OCI-LY7 (cell line): ENCODE measurements around the gene TBC1D10A.

Source experiments
- EZH2phosphoT487 ChIP-seq: fragments of 200-600 bp; sonication (generic); IDR thresholded peaks from 2 replicates; pipeline ENCODE4 v1.6.1; 2018; ENCODE audit warnings: low read depth, borderline replicate concordance, mild to moderate bottlenecking, mixed run types, antibody characterized with exemption, low read length, moderate library complexity, mixed read lengths
- TF ChIP-seq, protein P1 (sequence below): fragments of 200-600 bp; sonication (generic); conservative IDR thresholded peaks from 2 replicates; pipeline ENCODE4 v1.5.1; 2014; ENCODE audit warnings: mild to moderate bottlenecking, antibody characterized with exemption, low read length, moderate library complexity, mixed read lengths

DNA sequence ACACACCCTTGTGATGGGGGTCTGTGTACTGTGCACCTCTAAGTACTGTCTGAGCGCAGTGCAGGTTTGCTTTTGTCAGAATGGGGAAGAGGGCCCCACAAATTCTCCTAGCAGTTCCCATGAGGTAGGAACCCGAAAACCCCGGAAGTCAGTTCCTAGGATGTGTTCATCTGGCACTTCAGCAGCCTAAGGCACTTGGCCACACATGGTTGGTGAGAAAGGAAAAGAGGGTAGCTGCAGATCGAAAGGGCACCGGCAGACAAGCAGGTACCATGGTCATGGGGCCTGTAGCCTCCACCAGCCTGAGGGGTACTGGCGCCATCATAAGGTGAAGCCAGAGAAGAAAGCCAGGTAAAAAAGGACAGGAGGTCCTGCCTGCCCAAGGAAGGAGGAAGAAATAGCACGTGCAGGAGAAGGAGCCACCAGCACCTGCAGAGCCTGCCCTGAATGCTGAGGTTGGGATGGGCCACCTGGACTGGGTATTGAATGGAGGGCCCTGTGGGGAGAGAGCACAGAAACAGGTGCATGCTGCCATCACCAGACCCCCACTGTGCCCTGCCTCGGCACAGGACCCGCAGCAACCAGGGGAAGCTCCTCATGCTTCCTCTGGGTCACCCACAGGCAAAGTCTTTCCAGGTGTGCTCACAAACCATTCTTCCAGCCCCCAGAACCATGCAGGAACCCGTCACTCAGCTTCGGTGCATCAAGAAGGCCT lies 29.3 kb downstream of the TBC1D10A start:
- TF ChIP-seq, protein P1, sequence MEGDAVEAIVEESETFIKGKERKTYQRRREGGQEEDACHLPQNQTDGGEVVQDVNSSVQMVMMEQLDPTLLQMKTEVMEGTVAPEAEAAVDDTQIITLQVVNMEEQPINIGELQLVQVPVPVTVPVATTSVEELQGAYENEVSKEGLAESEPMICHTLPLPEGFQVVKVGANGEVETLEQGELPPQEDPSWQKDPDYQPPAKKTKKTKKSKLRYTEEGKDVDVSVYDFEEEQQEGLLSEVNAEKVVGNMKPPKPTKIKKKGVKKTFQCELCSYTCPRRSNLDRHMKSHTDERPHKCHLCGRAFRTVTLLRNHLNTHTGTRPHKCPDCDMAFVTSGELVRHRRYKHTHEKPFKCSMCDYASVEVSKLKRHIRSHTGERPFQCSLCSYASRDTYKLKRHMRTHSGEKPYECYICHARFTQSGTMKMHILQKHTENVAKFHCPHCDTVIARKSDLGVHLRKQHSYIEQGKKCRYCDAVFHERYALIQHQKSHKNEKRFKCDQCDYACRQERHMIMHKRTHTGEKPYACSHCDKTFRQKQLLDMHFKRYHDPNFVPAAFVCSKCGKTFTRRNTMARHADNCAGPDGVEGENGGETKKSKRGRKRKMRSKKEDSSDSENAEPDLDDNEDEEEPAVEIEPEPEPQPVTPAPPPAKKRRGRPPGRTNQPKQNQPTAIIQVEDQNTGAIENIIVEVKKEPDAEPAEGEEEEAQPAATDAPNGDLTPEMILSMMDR, result no peak
- no peak for TF ChIP-seq EZH2phosphoT487
